ENCODE results near the gene PNMA1.

The PNMA1 gene

DNA sequence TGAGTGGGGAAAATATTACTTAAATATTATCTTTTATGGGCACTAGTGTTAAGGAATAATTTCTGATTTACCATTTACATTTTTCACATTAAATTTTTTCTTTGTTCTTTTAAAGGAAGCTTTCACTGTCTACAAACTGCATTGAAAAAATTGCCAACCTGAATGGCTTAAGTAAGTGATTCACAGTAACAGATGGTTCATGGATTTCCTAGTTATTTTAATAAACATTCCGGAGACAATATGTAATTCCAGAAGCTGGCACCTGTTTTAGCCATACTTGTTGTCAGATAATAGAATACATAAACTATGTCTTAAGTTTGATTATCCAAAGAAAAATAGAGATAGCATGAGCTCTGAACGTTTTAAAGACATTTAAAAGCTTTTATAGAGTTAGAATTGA, 52.3 kb downstream of the PNMA1 start:
- peak; percentile 48 for DNase-seq

Data from NCI-H1694 treated with DMSO at 0.1 percent for 48 hours (cell line).